GM10266 (cell line): ENCODE data around the gene COL27A1.

Experiments used
- DNase-seq: peaks from one replicate; pipeline ENCODE4 v3.0.0; 2012; ENCODE audit errors: extremely low spot score
- TF ChIP-seq, protein P1 (sequence below): IDR thresholded peaks from 2 replicates; pipeline ENCODE4 v1.5.1; 2012; ENCODE audit warnings: mild to moderate bottlenecking, low read depth; ENCODE audit not compliant: control insufficient read depth, insufficient read depth; ENCODE audit errors: missing control alignments

The COL27A1 gene

DNA sequence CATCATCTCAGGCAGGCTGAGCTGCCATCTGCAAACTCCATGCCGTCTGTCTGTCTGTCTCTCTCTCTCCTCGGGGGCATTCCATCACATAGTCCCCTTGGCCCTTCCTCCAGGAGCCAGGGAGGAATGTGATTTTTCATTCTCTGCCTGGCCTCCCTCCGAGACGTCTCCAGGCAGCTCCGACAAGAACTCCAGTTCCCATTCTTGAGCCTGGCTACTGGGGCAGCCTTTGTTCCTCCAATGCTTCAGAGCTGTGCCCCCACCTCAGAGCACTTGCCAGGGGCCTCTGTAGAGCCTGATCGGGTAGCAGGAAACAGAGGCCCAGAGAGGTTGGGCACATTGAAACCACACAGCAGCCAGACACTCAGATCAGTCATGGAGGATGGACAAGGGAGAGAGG, 74.0 kb downstream of the COL27A1 start:
- DNase-seq: no peak
- TF ChIP-seq, protein P1, sequence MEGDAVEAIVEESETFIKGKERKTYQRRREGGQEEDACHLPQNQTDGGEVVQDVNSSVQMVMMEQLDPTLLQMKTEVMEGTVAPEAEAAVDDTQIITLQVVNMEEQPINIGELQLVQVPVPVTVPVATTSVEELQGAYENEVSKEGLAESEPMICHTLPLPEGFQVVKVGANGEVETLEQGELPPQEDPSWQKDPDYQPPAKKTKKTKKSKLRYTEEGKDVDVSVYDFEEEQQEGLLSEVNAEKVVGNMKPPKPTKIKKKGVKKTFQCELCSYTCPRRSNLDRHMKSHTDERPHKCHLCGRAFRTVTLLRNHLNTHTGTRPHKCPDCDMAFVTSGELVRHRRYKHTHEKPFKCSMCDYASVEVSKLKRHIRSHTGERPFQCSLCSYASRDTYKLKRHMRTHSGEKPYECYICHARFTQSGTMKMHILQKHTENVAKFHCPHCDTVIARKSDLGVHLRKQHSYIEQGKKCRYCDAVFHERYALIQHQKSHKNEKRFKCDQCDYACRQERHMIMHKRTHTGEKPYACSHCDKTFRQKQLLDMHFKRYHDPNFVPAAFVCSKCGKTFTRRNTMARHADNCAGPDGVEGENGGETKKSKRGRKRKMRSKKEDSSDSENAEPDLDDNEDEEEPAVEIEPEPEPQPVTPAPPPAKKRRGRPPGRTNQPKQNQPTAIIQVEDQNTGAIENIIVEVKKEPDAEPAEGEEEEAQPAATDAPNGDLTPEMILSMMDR: no peak

DNA sequence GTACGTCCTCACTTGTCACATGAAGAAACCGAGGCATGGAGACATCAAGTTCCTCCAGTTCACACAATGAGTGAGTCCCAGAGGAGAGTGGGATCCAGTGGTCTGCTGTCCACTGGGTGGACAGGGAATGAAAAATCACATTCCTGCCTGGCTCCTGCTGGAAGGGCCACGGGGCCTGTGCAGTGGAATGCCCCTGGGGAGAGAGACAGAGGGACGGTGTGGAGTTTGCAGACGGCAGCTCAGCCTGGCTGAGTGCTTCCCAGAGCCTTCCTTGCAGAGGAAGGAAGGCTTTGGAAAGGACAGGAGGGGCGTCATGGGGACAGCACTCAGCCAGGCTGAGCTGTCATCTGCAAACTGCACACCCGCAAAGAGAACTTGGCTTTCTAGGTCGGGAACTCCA, 74.7 kb downstream of the COL27A1 start:
- TF ChIP-seq, protein P1: no peak
- no peak for DNase-seq

DNA sequence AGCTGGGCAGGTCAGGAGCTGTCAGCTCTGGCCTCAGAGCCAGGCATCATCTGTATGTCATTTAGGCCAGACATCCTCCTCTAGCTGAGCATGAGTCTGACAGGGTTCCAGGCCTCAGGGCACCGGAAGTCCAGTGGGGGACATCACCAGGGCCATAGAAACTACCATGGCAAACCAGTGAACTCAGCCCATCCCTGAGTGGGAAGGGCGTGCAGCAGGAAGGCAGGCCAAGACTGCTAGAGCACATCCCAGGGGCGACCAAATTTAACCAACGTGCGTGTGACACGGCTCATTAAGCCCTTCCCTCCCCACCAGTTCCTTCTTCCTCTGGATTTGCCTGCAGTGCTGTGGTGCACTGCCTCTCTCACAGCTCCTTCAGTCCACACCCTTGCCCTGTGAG, 75.9 kb downstream of the COL27A1 start:
- TF ChIP-seq, protein P1: no peak
- no peak for DNase-seq

DNA sequence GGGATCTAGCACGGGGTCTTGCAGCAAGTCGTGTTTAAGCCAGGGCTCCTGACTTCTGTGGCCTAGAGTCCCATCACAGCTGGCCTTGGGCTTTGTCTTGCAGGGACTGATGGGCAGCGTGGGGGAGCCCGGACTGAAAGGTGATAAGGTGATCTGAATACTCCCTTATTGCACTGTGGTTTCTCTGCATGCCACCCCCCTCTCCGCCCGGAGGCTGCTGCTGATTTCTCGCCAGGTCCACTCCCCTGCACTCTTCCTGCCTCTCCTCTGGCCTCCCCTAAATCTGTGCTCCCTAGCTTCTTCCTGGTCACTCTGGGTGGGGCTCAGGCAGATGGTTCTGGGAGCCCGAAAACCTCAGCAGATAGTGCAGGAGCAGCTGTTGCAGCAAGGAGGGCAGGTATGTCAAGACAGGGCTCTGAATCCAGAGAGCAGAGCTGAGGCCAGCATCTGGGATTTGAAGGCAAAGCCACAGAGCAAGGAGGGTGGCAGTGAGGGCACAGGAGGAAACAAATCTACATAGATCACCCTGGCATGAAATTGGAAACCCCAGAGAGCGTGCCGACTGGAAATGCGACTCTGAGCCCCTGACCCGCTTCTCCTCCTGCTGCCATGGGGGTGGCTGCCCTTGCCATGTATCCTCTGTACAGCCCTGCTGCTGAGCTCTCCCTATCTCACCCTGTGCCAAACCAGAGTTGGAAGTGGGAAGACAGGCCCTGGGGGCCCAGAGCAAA, 76.5 kb downstream of the COL27A1 start:
- TF ChIP-seq, protein P1: no peak
- DNase-seq: no peak

DNA sequence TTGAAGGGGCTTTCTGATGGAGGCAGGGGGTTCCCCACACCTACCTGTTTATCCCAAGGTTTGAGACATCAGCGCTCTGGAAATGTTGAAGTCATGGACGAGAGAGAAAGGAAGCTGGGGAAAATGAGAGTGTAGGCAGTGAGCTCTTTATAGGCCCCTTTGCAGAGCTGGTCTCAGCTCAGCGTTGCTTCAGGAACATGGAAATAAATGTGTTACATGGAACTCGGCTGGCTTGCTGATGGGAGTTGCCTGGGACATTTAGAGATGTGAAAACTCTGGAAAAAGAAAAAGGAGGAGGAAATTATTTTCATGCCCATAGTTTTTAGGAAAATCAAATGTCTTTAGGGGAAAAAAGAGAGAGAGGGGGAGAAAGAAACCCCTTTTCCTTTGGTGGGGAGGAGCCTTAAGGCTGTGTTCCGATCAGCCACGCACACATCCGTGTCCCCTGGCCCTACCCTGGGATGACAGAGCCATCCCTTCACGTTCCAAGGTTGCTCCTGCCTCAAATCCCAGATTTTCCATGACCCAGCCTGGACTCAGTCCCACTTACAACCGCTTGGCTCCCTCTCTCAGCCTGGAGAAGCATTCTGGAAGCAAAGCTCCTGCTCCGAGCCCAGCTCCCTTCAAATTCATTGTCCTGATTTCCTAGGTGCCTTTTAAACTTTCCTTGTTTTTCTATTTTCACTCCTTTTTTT, 78.3 kb downstream of the COL27A1 start:
- TF ChIP-seq, protein P1: no peak
- no peak for DNase-seq

DNA sequence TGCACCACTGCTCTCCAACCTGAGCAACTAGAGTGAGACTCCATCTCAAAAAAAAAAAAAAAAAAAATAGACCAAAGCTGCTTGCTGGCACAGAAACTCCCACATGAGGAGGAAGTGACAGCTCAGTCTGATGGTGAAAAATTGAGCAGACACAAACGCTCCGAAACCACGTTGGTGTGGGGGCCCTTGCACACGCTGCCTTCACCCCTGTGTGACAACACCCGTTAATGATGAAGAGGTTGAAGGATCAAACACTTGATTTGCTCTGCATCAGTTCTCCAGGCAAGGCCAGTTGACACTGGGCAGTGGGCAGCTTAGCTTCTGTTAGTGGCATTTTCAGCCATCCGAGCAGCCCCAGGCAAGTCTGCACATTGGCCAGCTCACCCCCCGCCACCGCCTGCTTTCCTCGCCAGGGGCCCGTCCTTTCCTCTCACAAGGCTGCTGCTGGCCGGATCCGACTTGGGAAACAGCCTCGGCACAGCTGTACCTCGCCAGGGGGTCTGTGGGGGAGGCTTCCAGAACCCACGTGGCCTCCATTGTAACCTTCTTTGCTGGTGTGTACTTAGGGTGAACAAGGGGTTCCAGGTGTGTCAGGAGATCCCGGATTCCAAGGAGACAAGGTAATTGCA, 79.8 kb downstream of the COL27A1 start:
- DNase-seq: no peak
- TF ChIP-seq, protein P1: no peak
